Keratinocyte (primary cell): ENCODE measurements around the gene DLGAP1. TPM values are rescaled to one million over a fixed set of nuclear protein-coding genes. Genes with fewer than 3 reads are reported as not detected.

Experiments used
- DNase-seq: peaks from one replicate; pipeline ENCODE4 v3.0.0-alpha.2; 2011; ENCODE audit warnings: low read depth, missing footprints, low spot score
- FAIRE-seq: peaks from 2 replicates; lab custom pipeline; 2011; peaks lifted over from hg19 to GRCh38; lab: Jason Lieb, UNC
- H2AFZ ChIP-seq: 2 replicates; pipeline ENCODE4 v1.6.0; 2012; ENCODE audit warnings: low read length, control low read depth, inconsistent platforms; ENCODE audit not compliant: control insufficient read depth
- H3K27ac ChIP-seq: 2 replicates; pipeline ENCODE4 v1.5.1; 2011; ENCODE audit warnings: low read length; ENCODE audit not compliant: control insufficient read depth, insufficient read depth
- H3K27me3 ChIP-seq: 3 replicates; pipeline ENCODE4 v1.6.0; 2011; ENCODE audit warnings: low read length; ENCODE audit not compliant: control insufficient read depth, insufficient read depth; ENCODE audit errors: extremely low read depth
- H3K36me3 ChIP-seq, 2 experiments: 2 replicates in 1 of 2; 3 replicates in 1 of 2; pipeline ENCODE4 v1.5.1; 2011; ENCODE audit warnings: low read length in 2 of 2, mild to moderate bottlenecking in 1 of 2; ENCODE audit not compliant: control insufficient read depth in 2 of 2, insufficient read depth in 2 of 2; ENCODE audit errors: extremely low read depth in 1 of 2
- H3K4me1 ChIP-seq: 3 replicates; pipeline ENCODE4 v1.5.1; 2011; ENCODE audit warnings: low read length; ENCODE audit not compliant: control insufficient read depth, insufficient read depth; ENCODE audit errors: extremely low read depth
- H3K4me2 ChIP-seq: 3 replicates; pipeline ENCODE4 v1.6.0; 2011; ENCODE audit warnings: low read depth, low read length; ENCODE audit not compliant: control insufficient read depth, insufficient read depth; ENCODE audit errors: extremely low read depth
- H3K4me3 ChIP-seq, 3 experiments: fragments of 200-600 bp in 1 of 3; sonication (generic) in 1 of 3; 2 replicates in 2 of 3; 3 replicates in 1 of 3; pipeline ENCODE4 v1.5.1; 2011 to 2016; ENCODE audit warnings: low read length in 3 of 3, mild to moderate bottlenecking in 3 of 3, control low read depth in 2 of 3, inconsistent platforms in 1 of 3, low read depth in 1 of 3, mixed read lengths in 1 of 3, mixed run types in 1 of 3, moderate library complexity in 1 of 3; ENCODE audit not compliant: control insufficient read depth in 2 of 3, insufficient read depth in 2 of 3; ENCODE audit errors: extremely low read depth in 1 of 3
- H3K79me2 ChIP-seq: 2 replicates; pipeline ENCODE4 v1.6.0; 2012; ENCODE audit warnings: low read length; ENCODE audit not compliant: control insufficient read depth, insufficient read depth
- H3K9ac ChIP-seq: 3 replicates; pipeline ENCODE4 v1.6.0; 2011; ENCODE audit warnings: low read length; ENCODE audit not compliant: control insufficient read depth, insufficient read depth; ENCODE audit errors: extremely low read depth
- H3K9me1 ChIP-seq: 3 replicates; pipeline ENCODE4 v1.6.0; 2011; ENCODE audit warnings: low read length; ENCODE audit not compliant: control insufficient read depth, insufficient read depth; ENCODE audit errors: extremely low read depth
- H3K9me3 ChIP-seq: 2 replicates; pipeline ENCODE4 v1.5.1; 2012; ENCODE audit warnings: low read depth, low read length; ENCODE audit not compliant: control insufficient read depth
- H4K20me1 ChIP-seq: 3 replicates; pipeline ENCODE4 v1.6.0; 2011; ENCODE audit warnings: low read length; ENCODE audit not compliant: control insufficient read depth, insufficient read depth; ENCODE audit errors: extremely low read depth
- EZH2 ChIP-seq: IDR thresholded peaks from one replicate; pipeline ENCODE4 v1.6.1; 2012; ENCODE audit warnings: inconsistent platforms, mild to moderate bottlenecking, low read length, moderate library complexity
- dilution Hi-C: fragments of 300-500 bp; cut with MboI; formaldehyde crosslinking; loops from one replicate; pipeline ENCODE4 v1.7.0; 2020; ENCODE audit warnings: low sequenced_read_pairs; ENCODE audit not compliant: extremely low pct_ligation_motif_present
- polyA plus RNA-seq, 5 experiments: library from polyadenylated mRNA; depleted of rRNA in 3 of 5; stranded (reverse) in 3 of 5; stranded (forward) in 1 of 5; unstranded in 1 of 5; fragments of >200 nt; gene quantifications; 1 replicate in 1 of 5; 2 replicates in 3 of 5; 3 replicates in 1 of 5; pipeline versions ENCODE4 v1.2.1 to v1.2.3, GENCODE V29; 2011 to 2012; ENCODE audit warnings: missing spikeins in 2 of 5, low read depth in 1 of 5, low replicate concordance in 1 of 5
- TF ChIP-seq, protein P1 (sequence below), 3 experiments: IDR thresholded peaks in 1 of 3; conservative IDR thresholded peaks in 1 of 3; optimal IDR thresholded peaks in 1 of 3; 2 replicates in 2 of 3; 3 replicates in 1 of 3; pipeline versions ENCODE3 to v1.5.1; 2011; ENCODE audit warnings: low read length in 3 of 3, mild to moderate bottlenecking in 3 of 3, moderate library complexity in 2 of 3, control low read depth in 1 of 3, inconsistent platforms in 1 of 3; ENCODE audit not compliant: insufficient read depth in 2 of 3; ENCODE audit errors: extremely low read depth in 1 of 3

DLGAP1 gene
- polyA plus RNA-seq, 1 donor (not counting 4 experiments of a cell fraction or from before 2014, with no cell fraction given) = not detected

DNA sequence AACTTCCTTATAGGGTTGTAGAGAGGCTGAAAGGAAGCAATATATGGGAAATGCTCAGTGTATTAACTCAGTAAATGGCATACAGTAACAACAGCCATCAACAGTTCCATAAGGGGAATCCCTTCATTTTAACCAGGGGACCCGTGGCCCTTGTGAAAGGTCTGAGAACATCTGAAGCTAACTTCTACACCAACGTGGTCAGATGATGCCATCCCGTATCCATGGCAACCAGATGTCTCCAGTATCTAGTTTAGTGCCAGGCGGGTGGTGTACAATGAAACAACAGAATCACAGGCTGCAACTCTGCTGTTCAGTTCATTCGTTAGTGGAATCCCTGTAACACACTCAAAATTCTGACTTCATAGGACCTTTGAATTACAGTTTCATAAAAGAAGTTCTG, 842.8 kb downstream of the DLGAP1 start:
- dilution Hi-C loops = no loop called here
- Histone ChIP-seq H3K9ac (no peak overlapping the region), H3K9me1 (no peaks in the 10 kb centered on the region), H3K79me2 (no peaks in the 10 kb centered on the region), H3K4me1 (no peaks in the 10 kb centered on the region), H3K36me3 (no peaks in the 10 kb centered on the region), H2AFZ (no peak overlapping the region), H3K4me2 (no peak overlapping the region), H3K9me3 (no peaks in the 10 kb centered on the region), H4K20me1 (no peaks in the 10 kb centered on the region), H3K27me3 (no peaks in the 10 kb centered on the region), H3K4me3 (no peak overlapping the region), H3K27ac (no peak overlapping the region)
- no peak for TF ChIP-seq EZH2
- TF ChIP-seq, protein P1, sequence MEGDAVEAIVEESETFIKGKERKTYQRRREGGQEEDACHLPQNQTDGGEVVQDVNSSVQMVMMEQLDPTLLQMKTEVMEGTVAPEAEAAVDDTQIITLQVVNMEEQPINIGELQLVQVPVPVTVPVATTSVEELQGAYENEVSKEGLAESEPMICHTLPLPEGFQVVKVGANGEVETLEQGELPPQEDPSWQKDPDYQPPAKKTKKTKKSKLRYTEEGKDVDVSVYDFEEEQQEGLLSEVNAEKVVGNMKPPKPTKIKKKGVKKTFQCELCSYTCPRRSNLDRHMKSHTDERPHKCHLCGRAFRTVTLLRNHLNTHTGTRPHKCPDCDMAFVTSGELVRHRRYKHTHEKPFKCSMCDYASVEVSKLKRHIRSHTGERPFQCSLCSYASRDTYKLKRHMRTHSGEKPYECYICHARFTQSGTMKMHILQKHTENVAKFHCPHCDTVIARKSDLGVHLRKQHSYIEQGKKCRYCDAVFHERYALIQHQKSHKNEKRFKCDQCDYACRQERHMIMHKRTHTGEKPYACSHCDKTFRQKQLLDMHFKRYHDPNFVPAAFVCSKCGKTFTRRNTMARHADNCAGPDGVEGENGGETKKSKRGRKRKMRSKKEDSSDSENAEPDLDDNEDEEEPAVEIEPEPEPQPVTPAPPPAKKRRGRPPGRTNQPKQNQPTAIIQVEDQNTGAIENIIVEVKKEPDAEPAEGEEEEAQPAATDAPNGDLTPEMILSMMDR (optimal IDR thresholded peaks at IDR 0.05 in 1 of 3, IDR thresholded peaks at IDR 0.05 in 1 of 3, conservative IDR thresholded peaks at IDR 0.05 in 1 of 3; ENCODE audit: extremely low read depth in 1 of 3, insufficient read depth in 2 of 3, low read length in 3 of 3) = no peak
- DNase-seq (no peak), FAIRE-seq (no peak)

DNA sequence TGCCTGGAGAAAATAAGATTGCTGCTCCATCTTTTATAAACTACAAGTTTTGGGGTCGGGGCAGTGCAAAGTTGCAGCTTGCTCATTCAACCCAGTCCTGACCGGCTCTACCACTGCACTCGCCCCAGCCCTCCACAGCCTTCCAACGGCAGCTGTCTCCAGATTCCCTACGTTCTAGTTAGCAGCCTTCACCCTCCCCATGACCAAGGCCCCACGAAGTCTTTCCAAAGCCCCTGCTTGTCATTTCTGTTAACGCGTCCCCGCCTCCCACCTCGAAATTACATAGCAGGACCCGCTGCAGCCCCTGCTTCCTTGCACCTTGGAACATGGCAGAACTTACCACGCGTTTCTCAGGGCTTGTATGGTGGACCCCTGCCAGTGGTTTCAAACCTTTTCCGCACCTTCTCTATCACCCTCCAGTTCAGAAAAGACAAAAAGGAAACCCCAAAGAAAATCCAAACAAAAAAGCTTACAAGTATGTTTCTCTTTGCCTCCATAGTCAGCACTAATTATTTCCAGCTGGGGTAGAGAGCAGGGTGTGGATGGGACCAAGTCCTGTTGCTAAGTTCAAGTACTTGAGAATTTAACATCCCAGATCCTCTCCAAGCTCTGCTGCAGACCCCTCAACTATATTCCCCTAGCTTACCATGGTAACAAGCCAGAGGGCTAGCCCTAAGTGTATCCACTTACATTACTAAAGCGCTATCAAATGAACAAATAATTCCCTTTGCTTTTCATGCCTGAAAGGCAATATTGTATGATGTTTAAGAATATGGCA, 843.6 kb downstream of the DLGAP1 start:
- no peak for TF ChIP-seq EZH2
- TF ChIP-seq, protein P1 (optimal IDR thresholded peaks at IDR 0.05 in 1 of 3, IDR thresholded peaks at IDR 0.05 in 1 of 3, conservative IDR thresholded peaks at IDR 0.05 in 1 of 3; ENCODE audit: extremely low read depth in 1 of 3, insufficient read depth in 2 of 3, low read length in 3 of 3) = no peak
- H3K9me3 ChIP-seq = no peaks in the 10 kb centered on the region
- H3K4me1 ChIP-seq = peaks cover under 1% of the 10 kb centered on the region
- H4K20me1 ChIP-seq = no peaks in the 10 kb centered on the region
- H3K4me2 ChIP-seq = no peak overlapping the region
- no peak overlapping the region for H3K4me3 ChIP-seq
- DNase-seq (no peak), FAIRE-seq (no peak)
- H2AFZ ChIP-seq = no peak overlapping the region
- H3K9ac ChIP-seq = no peak overlapping the region
- no peaks in the 10 kb centered on the region for H3K9me1 ChIP-seq
- no peaks in the 10 kb centered on the region for H3K27me3 ChIP-seq
- H3K27ac ChIP-seq = no peak overlapping the region
- no peaks in the 10 kb centered on the region for H3K36me3 ChIP-seq
- dilution Hi-C loops = no loop called here
- no peaks in the 10 kb centered on the region for H3K79me2 ChIP-seq
